SIG-M5 (cell line): ENCODE data around the gene MAGEB4.

Experiments used
- DNase-seq: peaks from one replicate; lab custom pipeline; 2025; lab: John Stamatoyannopoulos, UW

MAGEB4 gene

GRCh38 chrX:30283456-30284200 is 41.8 kb downstream of the MAGEB4 start:
- DNase-seq, result no peak
